AG10803 (cell line): ENCODE data around the gene PHACTR1.

Experiments
- DNase-seq: peaks from one replicate; pipeline ENCODE4 v3.0.0; 2010; ENCODE audit warnings: low read depth
- H3K4me3 ChIP-seq: 2 replicates; pipeline ENCODE4 v1.5.1; 2011; ENCODE audit warnings: mild to moderate bottlenecking, low read length, control low read depth
- CTCF ChIP-seq: conservative IDR thresholded peaks from 2 replicates; pipeline ENCODE4 v1.5.1; 2011; ENCODE audit warnings: mild to moderate bottlenecking, low read length, control low read depth, inconsistent platforms

PHACTR1 gene

GRCh38 chr6:12800120-12800519 lies 83.6 kb downstream of the PHACTR1 start:
- TF ChIP-seq CTCF = no peak
- DNase-seq = no peak
- H3K4me3 ChIP-seq = no peak overlapping the region

GRCh38 chr6:12801141-12801540 lies 84.6 kb downstream of the PHACTR1 start:
- peak; percentile 94 for DNase-seq
- TF ChIP-seq CTCF = no peak
- H3K4me3 ChIP-seq = no peak overlapping the region

- no peak for DNase-seq
- no peak for TF ChIP-seq CTCF
- H3K4me3 ChIP-seq = no peak overlapping the region
These were observed 85.9 kb downstream of the PHACTR1 start for GRCh38 chr6:12802440-12802839.

- no peak overlapping the region for H3K4me3 ChIP-seq
- no peak for TF ChIP-seq CTCF
- peak; percentile 81 for DNase-seq
These were observed 86.9 kb downstream of the PHACTR1 start for GRCh38 chr6:12803486-12803885.

GRCh38 chr6:12804952-12805645 lies 88.5 kb downstream of the PHACTR1 start:
- no peak for TF ChIP-seq CTCF
- DNase-seq = peak; percentile 40
- no peak overlapping the region for H3K4me3 ChIP-seq

GRCh38 chr6:12806136-12806535 lies 89.6 kb downstream of the PHACTR1 start:
- DNase-seq = no peak
- H3K4me3 ChIP-seq = no peak overlapping the region
- TF ChIP-seq CTCF = no peak

- DNase-seq = peak; percentile 84
- no peak for TF ChIP-seq CTCF
- H3K4me3 ChIP-seq = no peak overlapping the region
These were observed 90.2 kb downstream of the PHACTR1 start for GRCh38 chr6:12806796-12807195.
